K562 (cell line): ENCODE data around the gene GP1BB.

ENCODE experiments used
- ATF1 ChIP-seq, 2 experiments: fragments of 450-650 bp in 1 of 2; IDR thresholded peaks; 2 replicates each; pipeline ENCODE4 v1.6.1; 2016; ENCODE audit warnings: missing compliant biosample characterization in 1 of 2, missing genetic modification characterization in 1 of 2
- BHLHE40 ChIP-seq: IDR thresholded peaks from 2 replicates; pipeline ENCODE4 v1.6.1; 2011; ENCODE audit warnings: low read length, improper control_type of control experiment
- CREB1 ChIP-seq, 2 experiments: sonication (generic) in 1 of 2; formaldehyde crosslinking in 1 of 2; IDR thresholded peaks; 2 replicates each; pipeline versions ENCODE4 v1.6.1 to v1.8.0; 2012 to 2022; ENCODE audit warnings: inconsistent platforms in 1 of 2, mild to moderate bottlenecking in 1 of 2, missing genetic modification reagents in 1 of 2, moderate library complexity in 1 of 2
- CTCF ChIP-seq, 3 experiments: IDR thresholded peaks in 2 of 3; conservative IDR thresholded peaks in 1 of 3; 2 replicates each; pipeline ENCODE4 v1.5.1; 2011 to 2012; ENCODE audit warnings: low read length in 3 of 3, mild to moderate bottlenecking in 3 of 3, control low read depth in 2 of 3, improper control_type of control experiment in 1 of 3, inconsistent platforms in 1 of 3, low read depth in 1 of 3, mixed read lengths in 1 of 3, moderate library complexity in 1 of 3; ENCODE audit not compliant: insufficient read depth in 2 of 3
- DPF2 ChIP-seq: fragments of 450-650 bp; IDR thresholded peaks from 2 replicates; pipeline ENCODE4 v1.6.1; 2016
- EP300 ChIP-seq: IDR thresholded peaks from 2 replicates; pipeline ENCODE4 v1.6.1; 2012; ENCODE audit warnings: low read length, improper control_type of control experiment
- EZH2 ChIP-seq: IDR thresholded peaks from 2 replicates; pipeline ENCODE4 v1.6.1; 2012; ENCODE audit warnings: low read depth, mild to moderate bottlenecking, inconsistent platforms, low read length, borderline replicate concordance
- MAX ChIP-seq: sonication (generic); formaldehyde crosslinking; IDR thresholded peaks from 2 replicates; pipeline ENCODE4 v1.9.0; 2022; ENCODE audit warnings: mild to moderate bottlenecking, missing genetic modification reagents
- POLR2A ChIP-seq: fragments of 450-650 bp; conservative IDR thresholded peaks from 2 replicates; pipeline ENCODE4 v1.6.1; 2016
- TAF1 ChIP-seq: IDR thresholded peaks from 2 replicates; pipeline ENCODE4 v1.6.1; 2011; ENCODE audit warnings: mild to moderate bottlenecking, low read length, moderate library complexity; ENCODE audit not compliant: insufficient read depth, control insufficient read depth, severe bottlenecking; ENCODE audit errors: extremely low read depth
- XRCC3 ChIP-seq: fragments of 450-650 bp; IDR thresholded peaks from 2 replicates; pipeline ENCODE4 v1.6.1; 2017; ENCODE audit warnings: mild to moderate bottlenecking, moderate library complexity
- ZEB2 ChIP-seq: fragments of 450-650 bp; IDR thresholded peaks from 2 replicates; pipeline ENCODE4 v1.6.1; 2016
- ZNF436 ChIP-seq: fragments of 250-450, 450-650 bp; sonication (Bioruptor Pico); formaldehyde crosslinking; IDR thresholded peaks from 2 replicates; pipeline ENCODE4 v1.7.0; 2020; ENCODE audit warnings: mild to moderate bottlenecking
- ZNF785 ChIP-seq: fragments of 250-450 bp; sonication (Bioruptor Pico); IDR thresholded peaks from 2 replicates; pipeline ENCODE4 v1.4.0; 2020; ENCODE audit warnings: mild to moderate bottlenecking

- no peak for TF ChIP-seq POLR2A
- TF ChIP-seq ZEB2 = no peak
- TF ChIP-seq TAF1 = no peak
- no peak for TF ChIP-seq ZNF436
- no peak for TF ChIP-seq BHLHE40
- no peak for TF ChIP-seq MAX (CRISPR knock-in tag)
- TF ChIP-seq XRCC3 = no peak
- TF ChIP-seq EZH2 = peak; percentile 100
- TF ChIP-seq CTCF (IDR thresholded peaks at IDR 0.05 in 2 of 3, conservative IDR thresholded peaks at IDR 0.05 in 1 of 3; ENCODE audit: insufficient read depth in 2 of 3, low read depth in 1 of 3, low read length in 3 of 3) = no peak
- no peak for TF ChIP-seq EP300
- no peak for TF ChIP-seq CREB1 (IDR thresholded peaks at IDR 0.05)
- TF ChIP-seq CREB1 (CRISPR knock-in tag; IDR thresholded peaks at IDR 0.05) = no peak
- TF ChIP-seq DPF2 = no peak
- no peak for TF ChIP-seq ATF1 (CRISPR knock-in tag; IDR thresholded peaks at IDR 0.05)
- TF ChIP-seq ATF1 (tag; IDR thresholded peaks at IDR 0.05) = no peak
- TF ChIP-seq ZNF785 = no peak
These were observed 31.4 kb downstream of the GP1BB start for GRCh38 chr22:19754701-19755144.
